Esophagus muscularis mucosa (tissue), 3 donors: ENCODE results near the gene ARHGAP4.

Experiments
- CTCF ChIP-seq, 3 experiments: fragments of 200-600 bp in 2 of 3; fragments of 450-650 bp in 1 of 3; sonication (generic) in 2 of 3; IDR thresholded peaks; one replicate each; pipeline ENCODE4 v1.5.1; 2017 to 2019; ENCODE audit warnings: antibody characterized with exemption in 3 of 3, mild to moderate bottlenecking in 2 of 3, moderate library complexity in 1 of 3
- EP300 ChIP-seq: sonication (generic); formaldehyde crosslinking; IDR thresholded peaks from one replicate; pipeline ENCODE4 v1.6.1; 2017; ENCODE audit warnings: antibody characterized with exemption

GRCh38 chrX:153882086-153882498 lies 44.0 kb downstream of the ARHGAP4 start:
- TF ChIP-seq CTCF (IDR thresholded peaks at IDR 0.05), result no peak
- no peak for TF ChIP-seq EP300
